OCI-LY3 (cell line): ENCODE results near the gene GFOD1.
"Not testable (repeated sequence)": the region's sequence is repeated elsewhere in the genome, so short reads cannot be mapped to it uniquely, and the experiment has no call there.

ENCODE experiments used
- H2AFZ ChIP-seq: fragments of 200-600, 300-600 bp; shearing (Covaris generic); 2 replicates; pipeline ENCODE4 v1.6.0; 2014; ENCODE audit warnings: antibody characterized with exemption, low read depth, low read length
- H3K27ac ChIP-seq: fragments of 200-600, 300-600 bp; sonication (generic); 2 replicates; pipeline ENCODE4 v1.5.1; 2014; ENCODE audit warnings: mild to moderate bottlenecking, low read length, moderate library complexity, mixed read lengths
- H3K27me3 ChIP-seq: fragments of 200-600, 300-600 bp; sonication (generic); 2 replicates; pipeline ENCODE4 v1.6.1; 2014; ENCODE audit warnings: low read depth, low read length, mixed read lengths
- H3K36me3 ChIP-seq: fragments of 200-600, 300-600 bp; sonication (generic); replicated peaks from 2 replicates; pipeline ENCODE3; 2014; ENCODE audit warnings: low read depth, low read length, mixed read lengths
- H3K4me1 ChIP-seq: fragments of 300-600, 200-600 bp; sonication (generic); 2 replicates; pipeline ENCODE4 v1.6.1; 2014; ENCODE audit warnings: low read length, mixed read lengths
- H3K4me2 ChIP-seq: fragments of 200-600, 300-600 bp; sonication (generic); 2 replicates; pipeline ENCODE4 v1.6.1; 2014; ENCODE audit warnings: low read length, mixed read lengths
- H3K4me3 ChIP-seq: fragments of 300-600, 200-600 bp; sonication (generic); 2 replicates; pipeline ENCODE4 v1.5.1; 2014; ENCODE audit warnings: antibody characterized with exemption, mild to moderate bottlenecking, low read length, moderate library complexity
- H3K79me2 ChIP-seq: fragments of 300-600, 200-600 bp; shearing (Covaris generic); 2 replicates; pipeline ENCODE4 v1.6.1; 2014; ENCODE audit warnings: mild to moderate bottlenecking, low read length, mixed read lengths
- H3K9ac ChIP-seq: fragments of 300-600, 200-600 bp; shearing (Covaris generic); 2 replicates; pipeline ENCODE4 v1.6.0; 2014; ENCODE audit warnings: mild to moderate bottlenecking, low read length, moderate library complexity
- H3K9me3 ChIP-seq: fragments of 200-600, 300-600 bp; shearing (Covaris generic); 2 replicates; pipeline ENCODE4 v1.6.1; 2014; ENCODE audit warnings: low read length, mixed read lengths; ENCODE audit not compliant: insufficient read depth
- H4K20me1 ChIP-seq: fragments of 200-600, 300-600 bp; sonication (generic); 2 replicates; pipeline ENCODE4 v1.6.1; 2016; ENCODE audit warnings: low read length, mixed read lengths; ENCODE audit not compliant: insufficient read depth
- EZH2phosphoT487 ChIP-seq: fragments of 200-600 bp; shearing (Covaris generic); IDR thresholded peaks from 2 replicates; pipeline ENCODE4 v1.6.1; 2018; ENCODE audit warnings: antibody characterized with exemption, mixed run types, low read depth
- TF ChIP-seq, protein P1 (sequence below): fragments of 200-600, 300-600 bp; sonication (generic); IDR thresholded peaks from 2 replicates; pipeline ENCODE4 v1.5.1; 2014; ENCODE audit warnings: antibody characterized with exemption, low read length, low read depth

The GFOD1 gene

GRCh38 chr6:13391537-13391936 is 95.9 kb downstream of the GFOD1 start:
- Histone ChIP-seq H3K27me3 (no peaks in the 10 kb centered on the region), H3K4me3 (no peak overlapping the region), H3K4me1 (no peaks in the 10 kb centered on the region), H3K9ac (no peak overlapping the region), H3K27ac (no peak overlapping the region), H3K4me2 (no peak overlapping the region), H3K36me3 (no peaks in the 10 kb centered on the region), H2AFZ (no peak overlapping the region), H4K20me1 (no peaks in the 10 kb centered on the region), H3K79me2 (no peaks in the 10 kb centered on the region), H3K9me3 (no peaks in the 10 kb centered on the region)
- no peak for TF ChIP-seq EZH2phosphoT487
- TF ChIP-seq, protein P1, sequence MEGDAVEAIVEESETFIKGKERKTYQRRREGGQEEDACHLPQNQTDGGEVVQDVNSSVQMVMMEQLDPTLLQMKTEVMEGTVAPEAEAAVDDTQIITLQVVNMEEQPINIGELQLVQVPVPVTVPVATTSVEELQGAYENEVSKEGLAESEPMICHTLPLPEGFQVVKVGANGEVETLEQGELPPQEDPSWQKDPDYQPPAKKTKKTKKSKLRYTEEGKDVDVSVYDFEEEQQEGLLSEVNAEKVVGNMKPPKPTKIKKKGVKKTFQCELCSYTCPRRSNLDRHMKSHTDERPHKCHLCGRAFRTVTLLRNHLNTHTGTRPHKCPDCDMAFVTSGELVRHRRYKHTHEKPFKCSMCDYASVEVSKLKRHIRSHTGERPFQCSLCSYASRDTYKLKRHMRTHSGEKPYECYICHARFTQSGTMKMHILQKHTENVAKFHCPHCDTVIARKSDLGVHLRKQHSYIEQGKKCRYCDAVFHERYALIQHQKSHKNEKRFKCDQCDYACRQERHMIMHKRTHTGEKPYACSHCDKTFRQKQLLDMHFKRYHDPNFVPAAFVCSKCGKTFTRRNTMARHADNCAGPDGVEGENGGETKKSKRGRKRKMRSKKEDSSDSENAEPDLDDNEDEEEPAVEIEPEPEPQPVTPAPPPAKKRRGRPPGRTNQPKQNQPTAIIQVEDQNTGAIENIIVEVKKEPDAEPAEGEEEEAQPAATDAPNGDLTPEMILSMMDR: no peak

DNA sequence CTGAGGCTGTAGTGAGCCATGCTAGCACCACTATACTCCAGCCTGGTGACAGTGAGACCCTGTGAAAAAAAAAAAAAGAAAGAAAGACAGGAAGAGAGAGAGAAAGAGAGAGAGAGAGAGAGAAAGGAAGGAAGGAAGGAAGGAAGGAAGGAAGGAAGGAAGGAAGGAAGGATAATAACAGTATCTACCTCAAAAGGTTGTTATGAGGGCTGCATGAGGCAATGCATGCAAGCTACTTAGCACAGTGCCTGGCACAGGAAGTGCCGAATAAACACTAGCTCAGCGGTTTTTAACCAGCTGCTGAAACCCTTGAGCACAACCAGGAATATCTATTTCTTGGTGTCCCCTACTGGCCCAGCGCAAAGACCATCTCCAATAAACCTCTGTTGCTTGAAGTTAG is 96.7 kb downstream of the GFOD1 start:
- H3K4me3 ChIP-seq: no peak overlapping the region
- H3K9me3 ChIP-seq: no peaks in the 10 kb centered on the region
- no peak overlapping the region for H3K27ac ChIP-seq
- H4K20me1 ChIP-seq: no peaks in the 10 kb centered on the region
- H3K4me2 ChIP-seq: no peak overlapping the region
- H3K9ac ChIP-seq: no peak overlapping the region
- H3K27me3 ChIP-seq: no peaks in the 10 kb centered on the region
- TF ChIP-seq, protein P1: no peak
- no peak for TF ChIP-seq EZH2phosphoT487
- H3K36me3 ChIP-seq: no peaks in the 10 kb centered on the region
- H3K79me2 ChIP-seq: no peaks in the 10 kb centered on the region
- no peak overlapping the region for H2AFZ ChIP-seq
- H3K4me1 ChIP-seq: no peaks in the 10 kb centered on the region

DNA sequence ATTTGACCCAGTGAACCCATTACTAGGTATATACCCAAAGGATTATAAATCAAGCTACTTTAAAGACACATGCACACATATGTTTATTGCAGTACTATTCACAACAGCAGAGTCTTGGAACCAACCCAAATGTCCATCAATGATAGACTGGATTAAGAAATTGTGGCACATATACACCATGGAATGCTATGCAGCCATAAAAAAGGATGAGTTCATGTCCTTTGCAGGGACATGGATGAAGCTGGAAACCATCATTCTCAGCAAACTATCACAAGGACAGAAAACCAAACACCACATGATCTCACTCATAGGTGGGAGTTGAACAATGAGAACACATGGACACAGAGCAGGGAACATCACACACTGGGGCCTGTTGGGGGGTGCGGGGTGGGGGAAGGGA is 98.2 kb downstream of the GFOD1 start:
- H3K4me2 ChIP-seq, H4K20me1 ChIP-seq, H3K79me2 ChIP-seq, H3K27me3 ChIP-seq, H3K36me3 ChIP-seq, H3K9me3 ChIP-seq, H3K9ac ChIP-seq, H3K4me1 ChIP-seq, H3K4me3 ChIP-seq, H2AFZ ChIP-seq, H3K27ac ChIP-seq: not testable (repeated sequence)

DNA sequence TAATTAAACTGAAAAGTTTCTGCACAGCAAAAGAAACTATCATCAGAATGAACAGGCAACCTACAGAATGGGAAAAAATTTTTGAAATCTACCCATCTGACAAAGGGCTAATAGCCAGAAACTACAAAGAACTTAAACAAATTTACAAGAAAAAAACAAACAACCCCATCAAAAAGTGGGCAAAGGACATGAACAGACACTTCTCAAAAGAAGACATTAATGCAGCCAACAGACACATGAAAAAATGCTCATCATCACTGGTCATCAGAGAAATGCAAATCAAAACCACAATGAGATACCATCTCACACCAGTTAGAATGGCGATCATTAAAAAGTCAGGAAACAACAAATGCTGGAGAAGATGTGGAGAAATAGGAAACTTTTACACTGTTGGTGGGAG is 98.6 kb downstream of the GFOD1 start:
- not testable (repeated sequence) for H3K36me3 ChIP-seq, H4K20me1 ChIP-seq, H3K27me3 ChIP-seq, H3K9me3 ChIP-seq, H3K4me1 ChIP-seq, H3K9ac ChIP-seq, H3K27ac ChIP-seq, H3K79me2 ChIP-seq, H3K4me3 ChIP-seq, H3K4me2 ChIP-seq, H2AFZ ChIP-seq

GRCh38 chr6:13384966-13385365 is 102.4 kb downstream of the GFOD1 start:
- Histone ChIP-seq H3K36me3 (no peaks in the 10 kb centered on the region), H2AFZ (no peak overlapping the region), H3K4me1 (peaks cover 6% of the 10 kb centered on the region), H3K9me3 (no peaks in the 10 kb centered on the region), H3K79me2 (no peaks in the 10 kb centered on the region), H3K4me2 (no peak overlapping the region), H3K27me3 (no peaks in the 10 kb centered on the region), H3K27ac (no peak overlapping the region), H3K9ac (no peak overlapping the region), H3K4me3 (no peak overlapping the region), H4K20me1 (no peaks in the 10 kb centered on the region)
- no peak for TF ChIP-seq EZH2phosphoT487
- TF ChIP-seq, protein P1: no peak
